ENCODE data around the gene CAMK1D. TPM values are rescaled to one million over a fixed set of nuclear protein-coding genes. Genes with fewer than 3 reads are reported as not detected.

The CAMK1D gene
- total RNA-seq, 1 donor from 2014 or later, result 58.8 TPM

- no peak for TF ChIP-seq CTCF (IDR thresholded peaks at IDR 0.05)
- DNase-seq (no peak), ATAC-seq (ENCODE audit: low read depth) (no peak)
- Mint-ChIP-seq H3K9me3 (no peaks in the 10 kb centered on the region), H3K27ac (no peak overlapping the region), H3K4me1 (peaks cover 20% of the 10 kb centered on the region), H3K27me3 (no peaks in the 10 kb centered on the region), H3K36me3 (ENCODE audit: low read depth) (peaks cover 14% of the 10 kb centered on the region), H3K4me3 (no peak overlapping the region)
- ChIA-PET CTCF (no interaction called here), POLR2A (no interaction called here)
- intact Hi-C loops (cut with micrococcal nuclease), result no loop called here
Observed at GRCh38 chr10:12614177-12614995, 265.0 kb downstream of the CAMK1D start.

GRCh38 chr10:12615296-12616220 is 266.2 kb downstream of the CAMK1D start:
- Mint-ChIP-seq H3K4me3 (no peak overlapping the region), H3K9me3 (no peaks in the 10 kb centered on the region), H3K27ac (no peak overlapping the region), H3K4me1 (peaks cover 30% of the 10 kb centered on the region), H3K36me3 (ENCODE audit: low read depth) (peaks cover 11% of the 10 kb centered on the region), H3K27me3 (no peaks in the 10 kb centered on the region)
- ChIA-PET POLR2A (no interaction called here), CTCF (no interaction called here)
- DNase-seq (no peak), ATAC-seq (ENCODE audit: low read depth) (no peak)
- intact Hi-C loops (cut with micrococcal nuclease), result no loop called here
- no peak for TF ChIP-seq CTCF (IDR thresholded peaks at IDR 0.05)

- ChIA-PET POLR2A (no interaction called here), CTCF (no interaction called here)
- ATAC-seq (ENCODE audit: low read depth), result no peak
- peaks cover 4% of the 10 kb centered on the region for H3K36me3 Mint-ChIP-seq (ENCODE audit: low read depth)
- peaks cover 38% of the 10 kb centered on the region for H3K4me1 Mint-ChIP-seq
- intact Hi-C loops (cut with micrococcal nuclease), result no loop called here
- peak overlapping the region; percentile 42 for H3K4me3 Mint-ChIP-seq
- DNase-seq, result no peak
- H3K27ac Mint-ChIP-seq, result peak overlapping the region; percentile 6
- no peak for TF ChIP-seq CTCF (IDR thresholded peaks at IDR 0.05)
- H3K9me3 Mint-ChIP-seq, result no peaks in the 10 kb centered on the region
- no peaks in the 10 kb centered on the region for H3K27me3 Mint-ChIP-seq
Observed at GRCh38 chr10:12617191-12618175, 268.1 kb downstream of the CAMK1D start.

DNA sequence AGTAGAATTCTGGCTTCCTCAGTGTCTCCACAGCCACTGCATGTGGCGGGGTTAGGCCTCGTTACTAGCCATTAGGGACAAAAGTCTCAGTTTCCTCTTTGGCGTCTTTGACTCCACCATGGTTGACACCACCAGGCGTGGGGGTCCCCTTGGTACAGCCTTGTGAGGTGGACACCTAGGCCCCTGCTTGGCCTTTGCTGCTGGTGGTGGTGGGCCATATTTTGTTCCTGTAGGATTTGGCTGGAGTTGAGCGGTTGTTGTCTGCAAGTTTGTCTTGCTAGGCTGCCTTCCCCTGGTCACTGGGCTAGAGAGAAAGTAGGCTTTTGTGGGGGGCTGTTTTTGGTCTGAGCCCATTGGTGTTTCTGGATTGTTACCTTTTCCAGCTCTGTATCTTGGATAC is 272.7 kb downstream of the CAMK1D start:
- Mint-ChIP-seq H3K27ac (no peak overlapping the region), H3K4me1 (peaks cover 42% of the 10 kb centered on the region), H3K36me3 (ENCODE audit: low read depth) (peaks cover 16% of the 10 kb centered on the region), H3K27me3 (no peaks in the 10 kb centered on the region), H3K9me3 (no peaks in the 10 kb centered on the region), H3K4me3 (no peak overlapping the region)
- DNase-seq, result no peak
- TF ChIP-seq CTCF (IDR thresholded peaks at IDR 0.05), result no peak
- CTCF ChIA-PET, result no interaction called here
- intact Hi-C loops (cut with micrococcal nuclease), result no loop called here
- ATAC-seq (ENCODE audit: low read depth), result no peak
- POLR2A ChIA-PET, result no interaction called here

Measured in activated B cell treated with CpG ODN at 0.5 μM for 24 hours (primary cell).